ENCODE results near the gene TMEM181.

DNA sequence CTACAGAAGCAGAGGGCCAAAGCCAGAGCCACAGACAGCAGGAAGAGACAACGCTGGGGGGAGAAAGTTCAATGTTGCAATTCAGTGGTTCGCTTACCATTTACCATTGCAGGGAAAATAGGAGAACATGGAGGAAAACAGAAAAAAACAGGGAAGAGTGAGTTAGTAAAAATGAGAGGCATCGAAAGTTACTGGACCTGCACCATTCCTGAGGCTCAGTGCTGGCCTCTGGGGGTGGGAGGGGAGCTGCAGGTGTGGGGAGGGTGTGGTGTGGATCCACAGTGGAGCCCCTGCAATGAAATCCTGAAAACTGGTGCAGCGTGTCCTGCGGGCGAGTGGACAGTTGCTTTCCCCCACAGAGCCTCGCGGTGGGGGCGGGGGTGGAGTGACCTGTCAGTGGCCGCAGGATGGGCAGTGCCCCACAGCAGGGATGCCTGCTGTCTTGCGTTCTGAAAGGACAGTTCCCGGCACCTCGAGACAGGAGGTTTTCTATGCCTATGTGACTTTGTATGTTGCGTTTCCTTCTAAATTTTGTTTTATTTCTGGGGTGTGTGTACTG is 5.7 kb downstream of the TMEM181 start:
- TF ChIP-seq, protein P1, sequence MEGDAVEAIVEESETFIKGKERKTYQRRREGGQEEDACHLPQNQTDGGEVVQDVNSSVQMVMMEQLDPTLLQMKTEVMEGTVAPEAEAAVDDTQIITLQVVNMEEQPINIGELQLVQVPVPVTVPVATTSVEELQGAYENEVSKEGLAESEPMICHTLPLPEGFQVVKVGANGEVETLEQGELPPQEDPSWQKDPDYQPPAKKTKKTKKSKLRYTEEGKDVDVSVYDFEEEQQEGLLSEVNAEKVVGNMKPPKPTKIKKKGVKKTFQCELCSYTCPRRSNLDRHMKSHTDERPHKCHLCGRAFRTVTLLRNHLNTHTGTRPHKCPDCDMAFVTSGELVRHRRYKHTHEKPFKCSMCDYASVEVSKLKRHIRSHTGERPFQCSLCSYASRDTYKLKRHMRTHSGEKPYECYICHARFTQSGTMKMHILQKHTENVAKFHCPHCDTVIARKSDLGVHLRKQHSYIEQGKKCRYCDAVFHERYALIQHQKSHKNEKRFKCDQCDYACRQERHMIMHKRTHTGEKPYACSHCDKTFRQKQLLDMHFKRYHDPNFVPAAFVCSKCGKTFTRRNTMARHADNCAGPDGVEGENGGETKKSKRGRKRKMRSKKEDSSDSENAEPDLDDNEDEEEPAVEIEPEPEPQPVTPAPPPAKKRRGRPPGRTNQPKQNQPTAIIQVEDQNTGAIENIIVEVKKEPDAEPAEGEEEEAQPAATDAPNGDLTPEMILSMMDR (IDR thresholded peaks at IDR 0.05), result no peak
- no peak for TF ChIP-seq POLR2AphosphoS5 (IDR thresholded peaks at IDR 0.05)

All from breast epithelium (tissue), 3 donors.